MG63 (cell line): ENCODE results near the gene SDK2. TPM values are rescaled to one million over a fixed set of nuclear protein-coding genes. Genes with fewer than 3 reads are reported as not detected.

ENCODE experiments used
- DNase-seq: peaks from one replicate; pipeline ENCODE4 v3.0.0-alpha.2; 2020
- H3K27me3 ChIP-seq: fragments of 250-450 bp; sonication (Bioruptor Pico); 2 replicates; pipeline ENCODE4 v1.5.1; 2020; ENCODE audit warnings: mild to moderate bottlenecking, moderate library complexity
- H3K36me3 ChIP-seq: fragments of 250-450 bp; sonication (Bioruptor Pico); 2 replicates; pipeline ENCODE4 v1.5.1; 2020; ENCODE audit warnings: mild to moderate bottlenecking, moderate library complexity
- H3K4me3 ChIP-seq: fragments of 250-450 bp; sonication (Bioruptor Pico); 2 replicates; pipeline ENCODE4 v1.5.1; 2020; ENCODE audit warnings: mild to moderate bottlenecking, moderate library complexity
- H3K9me3 ChIP-seq: fragments of 250-450 bp; sonication (Bioruptor Pico); 2 replicates; pipeline ENCODE4 v1.5.1; 2020; ENCODE audit warnings: mild to moderate bottlenecking, moderate library complexity
- total RNA-seq: library from RNA; depleted of rRNA; stranded (reverse); fragments of >200 nt; shearing (Covaris generic); gene quantifications from 2 replicates; pipeline ENCODE4 v1.2.3, GENCODE V29; 2014; ENCODE audit warnings: low replicate concordance

SDK2 gene
- total RNA-seq, 1 experiment from 2014 or later, result 0.33 TPM

- Histone ChIP-seq H3K27me3 (no peaks in the 10 kb centered on the region), H3K36me3 (no peaks in the 10 kb centered on the region), H3K4me3 (no peak overlapping the region), H3K9me3 (no peaks in the 10 kb centered on the region)
- peak; percentile 25 for DNase-seq
Observed at GRCh38 chr17:73393962-73394361, 250.3 kb downstream of the SDK2 start.

- Histone ChIP-seq H3K27me3 (no peaks in the 10 kb centered on the region), H3K36me3 (no peaks in the 10 kb centered on the region), H3K4me3 (no peak overlapping the region), H3K9me3 (no peaks in the 10 kb centered on the region)
- no peak for DNase-seq
Observed at GRCh38 chr17:73393381-73393780, 250.9 kb downstream of the SDK2 start.

GRCh38 chr17:73391331-73392265 is 252.6 kb downstream of the SDK2 start:
- DNase-seq, result no peak
- Histone ChIP-seq H3K36me3 (no peaks in the 10 kb centered on the region), H3K4me3 (no peak overlapping the region), H3K9me3 (no peaks in the 10 kb centered on the region), H3K27me3 (no peaks in the 10 kb centered on the region)

- no peak for DNase-seq
- Histone ChIP-seq H3K27me3 (no peaks in the 10 kb centered on the region), H3K4me3 (no peak overlapping the region), H3K9me3 (no peaks in the 10 kb centered on the region), H3K36me3 (no peaks in the 10 kb centered on the region)
Observed at GRCh38 chr17:73390851-73391250, 253.4 kb downstream of the SDK2 start.

GRCh38 chr17:73390221-73390620 is 254.0 kb downstream of the SDK2 start:
- Histone ChIP-seq H3K36me3 (no peaks in the 10 kb centered on the region), H3K27me3 (no peaks in the 10 kb centered on the region), H3K4me3 (no peak overlapping the region), H3K9me3 (no peaks in the 10 kb centered on the region)
- DNase-seq, result no peak

GRCh38 chr17:73389411-73389810 is 254.8 kb downstream of the SDK2 start:
- Histone ChIP-seq H3K9me3 (no peaks in the 10 kb centered on the region), H3K36me3 (no peaks in the 10 kb centered on the region), H3K4me3 (no peak overlapping the region), H3K27me3 (no peaks in the 10 kb centered on the region)
- no peak for DNase-seq

- no peaks in the 10 kb centered on the region for H3K36me3 ChIP-seq
- no peak overlapping the region for H3K4me3 ChIP-seq
- DNase-seq, result no peak
- no peaks in the 10 kb centered on the region for H3K27me3 ChIP-seq
- H3K9me3 ChIP-seq, result no peaks in the 10 kb centered on the region
Observed at GRCh38 chr17:73388578-73388905, 255.7 kb downstream of the SDK2 start.

GRCh38 chr17:73387746-73388577 is 256.3 kb downstream of the SDK2 start:
- Histone ChIP-seq H3K36me3 (no peaks in the 10 kb centered on the region), H3K9me3 (no peaks in the 10 kb centered on the region), H3K27me3 (no peaks in the 10 kb centered on the region), H3K4me3 (no peak overlapping the region)
- DNase-seq, result no peak

- Histone ChIP-seq H3K9me3 (no peaks in the 10 kb centered on the region), H3K4me3 (no peak overlapping the region), H3K27me3 (no peaks in the 10 kb centered on the region), H3K36me3 (no peaks in the 10 kb centered on the region)
- DNase-seq, result no peak
Observed at GRCh38 chr17:73386561-73386960, 257.7 kb downstream of the SDK2 start.

- no peak overlapping the region for H3K4me3 ChIP-seq
- H3K27me3 ChIP-seq, result no peaks in the 10 kb centered on the region
- no peaks in the 10 kb centered on the region for H3K36me3 ChIP-seq
- no peaks in the 10 kb centered on the region for H3K9me3 ChIP-seq
- no peak for DNase-seq
Observed at GRCh38 chr17:73384926-73385325, 259.3 kb downstream of the SDK2 start.

GRCh38 chr17:73380439-73381106 is 263.7 kb downstream of the SDK2 start:
- Histone ChIP-seq H3K4me3 (no peak overlapping the region), H3K9me3 (no peaks in the 10 kb centered on the region), H3K27me3 (no peaks in the 10 kb centered on the region), H3K36me3 (no peaks in the 10 kb centered on the region)
- DNase-seq, result no peak

- Histone ChIP-seq H3K4me3 (no peak overlapping the region), H3K36me3 (no peaks in the 10 kb centered on the region), H3K9me3 (no peaks in the 10 kb centered on the region), H3K27me3 (no peaks in the 10 kb centered on the region)
- DNase-seq, result no peak
Observed at GRCh38 chr17:73379826-73380225, 264.4 kb downstream of the SDK2 start.

GRCh38 chr17:73378974-73379470 is 265.2 kb downstream of the SDK2 start:
- H3K36me3 ChIP-seq, result no peaks in the 10 kb centered on the region
- no peak overlapping the region for H3K4me3 ChIP-seq
- H3K9me3 ChIP-seq, result no peaks in the 10 kb centered on the region
- H3K27me3 ChIP-seq, result no peaks in the 10 kb centered on the region; the same call in 1 of the 2 replicates
- no peak for DNase-seq

GRCh38 chr17:73376636-73377035 is 267.6 kb downstream of the SDK2 start:
- DNase-seq, result no peak
- no peaks in the 10 kb centered on the region for H3K36me3 ChIP-seq
- H3K9me3 ChIP-seq, result no peaks in the 10 kb centered on the region
- peaks cover 2% of the 10 kb centered on the region; the same call in 1 of the 2 replicates for H3K27me3 ChIP-seq
- no peak overlapping the region for H3K4me3 ChIP-seq

GRCh38 chr17:73376152-73376551 is 268.1 kb downstream of the SDK2 start:
- DNase-seq, result no peak
- peaks cover 2% of the 10 kb centered on the region; the same call in 1 of the 2 replicates for H3K27me3 ChIP-seq

GRCh38 chr17:73371836-73372235 is 272.4 kb downstream of the SDK2 start:
- no peak overlapping the region for H3K4me3 ChIP-seq
- H3K9me3 ChIP-seq, result no peaks in the 10 kb centered on the region
- H3K27me3 ChIP-seq, result peaks cover 2% of the 10 kb centered on the region; the same call in 1 of the 2 replicates
- DNase-seq, result no peak
- no peaks in the 10 kb centered on the region for H3K36me3 ChIP-seq

More at GRCh38 chr17:73376152-73376551, 268.1 kb downstream of the SDK2 start:
- Histone ChIP-seq H3K4me3 (no peak overlapping the region), H3K36me3 (no peaks in the 10 kb centered on the region), H3K9me3 (no peaks in the 10 kb centered on the region)

GRCh38 chr17:73371285-73371684 is 273.0 kb downstream of the SDK2 start:
- peak; percentile 78 for DNase-seq
- no peaks in the 10 kb centered on the region for H3K36me3 ChIP-seq
- peaks cover 2% of the 10 kb centered on the region; the same call in 1 of the 2 replicates for H3K27me3 ChIP-seq
- no peak overlapping the region for H3K4me3 ChIP-seq
- no peaks in the 10 kb centered on the region for H3K9me3 ChIP-seq
